COLO668 (cell line): ENCODE results near the gene MN1.

ENCODE experiments used
- DNase-seq: peaks from one replicate; lab custom pipeline; 2025; ENCODE audit not compliant: unreplicated experiment; lab: John Stamatoyannopoulos, UW

The MN1 gene

GRCh38 chr22:27786291-27786932 lies 15.1 kb downstream of the MN1 start:
- no peak for DNase-seq

GRCh38 chr22:27785831-27786230 lies 15.7 kb downstream of the MN1 start:
- no peak for DNase-seq

- DNase-seq, result no peak
Observed at GRCh38 chr22:27784120-27784475, 17.5 kb downstream of the MN1 start.

GRCh38 chr22:27783436-27784119 lies 18.0 kb downstream of the MN1 start:
- DNase-seq, result no peak

GRCh38 chr22:27782088-27782487 lies 19.5 kb downstream of the MN1 start:
- no peak for DNase-seq

- DNase-seq, result no peak
Observed at GRCh38 chr22:27780161-27780575, 21.4 kb downstream of the MN1 start.

- no peak for DNase-seq
Observed at GRCh38 chr22:27779643-27780042, 21.9 kb downstream of the MN1 start.

GRCh38 chr22:27778294-27779090 lies 23.1 kb downstream of the MN1 start:
- DNase-seq, result no peak

GRCh38 chr22:27777128-27777527 lies 24.4 kb downstream of the MN1 start:
- DNase-seq, result no peak

- DNase-seq, result no peak
Observed at GRCh38 chr22:27776650-27776958, 25.0 kb downstream of the MN1 start.

GRCh38 chr22:27775758-27776649 lies 25.6 kb downstream of the MN1 start:
- DNase-seq, result no peak

GRCh38 chr22:27775087-27775698 lies 26.4 kb downstream of the MN1 start:
- DNase-seq, result no peak

GRCh38 chr22:27774200-27774599 lies 27.4 kb downstream of the MN1 start:
- DNase-seq, result no peak

GRCh38 chr22:27772984-27773498 lies 28.5 kb downstream of the MN1 start:
- no peak for DNase-seq

GRCh38 chr22:27772081-27772983 lies 29.2 kb downstream of the MN1 start:
- no peak for DNase-seq

- no peak for DNase-seq
Observed at GRCh38 chr22:27771637-27772036, 29.9 kb downstream of the MN1 start.

GRCh38 chr22:27769012-27769411 lies 32.5 kb downstream of the MN1 start:
- DNase-seq, result no peak

GRCh38 chr22:27768027-27768653 lies 33.4 kb downstream of the MN1 start:
- DNase-seq, result no peak

GRCh38 chr22:27766679-27767078 lies 34.9 kb downstream of the MN1 start:
- DNase-seq, result no peak
